Fibroblast of lung (primary cell): ENCODE results near the gene CFAP77. TPM values are rescaled to one million over a fixed set of nuclear protein-coding genes. Genes with fewer than 3 reads are reported as not detected.

Source experiments
- DNase-seq, 2 donors: peaks; one replicate each; pipeline versions ENCODE4 v3.0.0 to v3.0.0-alpha.2; 2010; ENCODE audit warnings: low read depth in 2 of 2
- H2AFZ ChIP-seq: 2 replicates; pipeline ENCODE4 v1.5.1; 2012; ENCODE audit warnings: low read length, control low read depth, inconsistent platforms
- H3K27ac ChIP-seq: 2 replicates; pipeline ENCODE4 v1.5.1; 2011; ENCODE audit warnings: low read length, control low read depth; ENCODE audit not compliant: insufficient read depth
- H3K27me3 ChIP-seq: 2 replicates; pipeline ENCODE4 v1.5.1; 2011; ENCODE audit warnings: mild to moderate bottlenecking, low read length; ENCODE audit not compliant: control insufficient read depth, insufficient read depth
- H3K36me3 ChIP-seq: 2 replicates; pipeline ENCODE4 v1.5.1; 2011; ENCODE audit warnings: low read length; ENCODE audit not compliant: control insufficient read depth, insufficient read depth
- H3K4me1 ChIP-seq: 2 replicates; pipeline ENCODE4 v1.5.1; 2011; ENCODE audit warnings: low read length; ENCODE audit not compliant: control insufficient read depth, insufficient read depth; ENCODE audit errors: extremely low read depth
- H3K4me2 ChIP-seq: 2 replicates; pipeline ENCODE4 v1.5.1; 2011; ENCODE audit warnings: low read length, control low read depth; ENCODE audit not compliant: insufficient read depth; ENCODE audit errors: extremely low read depth
- H3K4me3 ChIP-seq, 4 experiments: fragments of 200-600 bp in 1 of 4; sonication (generic) in 1 of 4; replicated peaks in 1 of 4; 2 replicates each; pipeline ENCODE4 v1.5.1; 2011 to 2016; ENCODE audit warnings: low read length in 4 of 4, low read depth in 3 of 4, mild to moderate bottlenecking in 3 of 4, control low read depth in 2 of 4, inconsistent platforms in 1 of 4, mixed read lengths in 1 of 4; ENCODE audit not compliant: insufficient read depth in 1 of 4; ENCODE audit errors: control extremely low read depth in 1 of 4
- H3K79me2 ChIP-seq: 2 replicates; pipeline ENCODE4 v1.5.1; 2012; ENCODE audit warnings: mild to moderate bottlenecking, low read length, inconsistent platforms; ENCODE audit not compliant: control insufficient read depth, insufficient read depth
- H3K9ac ChIP-seq: 2 replicates; pipeline ENCODE4 v1.5.1; 2011; ENCODE audit warnings: mild to moderate bottlenecking, low read length, control low read depth; ENCODE audit not compliant: insufficient read depth
- H3K9me3 ChIP-seq: 2 replicates; pipeline ENCODE4 v1.5.1; 2012; ENCODE audit warnings: low read depth, low read length; ENCODE audit not compliant: control insufficient read depth, insufficient read depth
- H4K20me1 ChIP-seq: 2 replicates; pipeline ENCODE4 v1.5.1; 2011; ENCODE audit warnings: low read length; ENCODE audit not compliant: control insufficient read depth, insufficient read depth; ENCODE audit errors: extremely low read depth
- CTCF ChIP-seq, 2 donors: IDR thresholded peaks in 1 of 2; conservative IDR thresholded peaks in 1 of 2; 1 replicate in 1 of 2; 2 replicates in 1 of 2; pipeline ENCODE4 v1.5.1; 2011 to 2012; ENCODE audit warnings: low read length in 2 of 2, control low read depth in 1 of 2, inconsistent platforms in 1 of 2, low read depth in 1 of 2, mild to moderate bottlenecking in 1 of 2
- EZH2 ChIP-seq: IDR thresholded peaks from 2 replicates; pipeline ENCODE4 v1.5.1; 2012; ENCODE audit warnings: low read length, control low read depth, mild to moderate bottlenecking; ENCODE audit errors: missing control alignments
- polyA plus RNA-seq, 2 donors: library from polyadenylated mRNA; depleted of rRNA in 1 of 2; stranded (reverse) in 1 of 2; unstranded in 1 of 2; fragments of >200 nt; gene quantifications; 2 replicates each; pipeline ENCODE4 v1.2.1, GENCODE V29; 2011 to 2012; ENCODE audit warnings: missing spikeins in 1 of 2
- total RNA-seq: library from RNA; depleted of rRNA; stranded (reverse); fragments of >200 nt; gene quantifications from 2 replicates; pipeline ENCODE4 v1.2.1, GENCODE V29; 2014

Gene CFAP77
- total and polyA plus RNA-seq, 2 donors (not counting 1 experiment from before 2014, with no cell fraction given): not detected

- no peak overlapping the region for H3K9ac ChIP-seq
- no peaks in the 10 kb centered on the region for H3K9me3 ChIP-seq
- TF ChIP-seq CTCF (conservative IDR thresholded peaks at IDR 0.05 in 1 of 2, IDR thresholded peaks at IDR 0.05 in 1 of 2; ENCODE audit: low read depth in 1 of 2, low read length in 2 of 2) (no peak), EZH2 (no peak)
- no peak overlapping the region for H2AFZ ChIP-seq
- H3K36me3 ChIP-seq: no peaks in the 10 kb centered on the region
- peaks cover 32% of the 10 kb centered on the region for H3K27me3 ChIP-seq
- no peak overlapping the region for H3K4me2 ChIP-seq
- no peak overlapping the region for H3K4me3 ChIP-seq
- no peak overlapping the region for H3K27ac ChIP-seq
- DNase-seq: no peak
- no peaks in the 10 kb centered on the region for H3K4me1 ChIP-seq
- no peaks in the 10 kb centered on the region for H4K20me1 ChIP-seq
- no peaks in the 10 kb centered on the region for H3K79me2 ChIP-seq
These were observed 165.8 kb downstream of the CFAP77 start for GRCh38 chr9:132575811-132576210.

- Histone ChIP-seq H3K4me2 (no peak overlapping the region), H3K9ac (no peak overlapping the region), H2AFZ (no peak overlapping the region), H3K36me3 (no peaks in the 10 kb centered on the region), H3K27me3 (peaks cover 42% of the 10 kb centered on the region), H4K20me1 (no peaks in the 10 kb centered on the region), H3K27ac (no peak overlapping the region), H3K4me1 (peaks cover 2% of the 10 kb centered on the region), H3K4me3 (no peak overlapping the region), H3K9me3 (no peaks in the 10 kb centered on the region), H3K79me2 (no peaks in the 10 kb centered on the region)
- TF ChIP-seq CTCF (conservative IDR thresholded peaks at IDR 0.05 in 1 of 2, IDR thresholded peaks at IDR 0.05 in 1 of 2; ENCODE audit: low read depth in 1 of 2, low read length in 2 of 2) (no peak), EZH2 (no peak)
- no peak for DNase-seq
These were observed 167.1 kb downstream of the CFAP77 start for GRCh38 chr9:132577119-132577518.

DNA sequence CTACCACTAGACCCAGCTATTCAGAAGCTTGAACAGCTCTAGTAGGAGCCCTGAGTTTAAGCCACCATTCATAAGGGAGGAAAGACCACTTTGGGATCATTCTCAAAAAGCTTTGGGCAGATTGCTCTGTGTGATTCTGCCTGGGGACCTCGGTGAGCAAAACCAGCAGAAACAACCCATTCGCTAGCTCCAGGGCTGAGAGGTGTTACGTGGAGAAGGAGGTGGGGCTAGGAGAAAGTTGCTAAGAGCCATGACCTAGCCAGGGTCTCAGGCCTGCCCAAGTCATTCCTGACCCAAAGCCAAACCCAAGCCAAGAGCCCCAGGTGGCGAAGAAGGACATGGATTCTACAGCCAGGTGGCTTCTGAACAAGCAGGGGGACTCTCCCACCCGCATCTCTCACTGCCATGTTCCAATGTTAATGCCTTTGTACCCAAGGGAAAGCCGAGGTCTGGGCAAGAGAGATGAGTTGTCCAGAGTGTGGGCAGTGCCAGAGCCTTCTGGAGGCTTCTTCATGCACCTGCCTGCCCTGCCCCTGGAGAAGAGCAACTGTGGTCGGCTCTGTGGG, 168.4 kb downstream of the CFAP77 start:
- no peak overlapping the region for H3K4me2 ChIP-seq
- peaks cover 2% of the 10 kb centered on the region for H3K4me1 ChIP-seq
- no peak overlapping the region for H3K9ac ChIP-seq
- no peaks in the 10 kb centered on the region for H4K20me1 ChIP-seq
- no peak overlapping the region for H3K27ac ChIP-seq
- no peaks in the 10 kb centered on the region for H3K36me3 ChIP-seq
- no peak overlapping the region for H3K4me3 ChIP-seq
- DNase-seq: no peak
- H2AFZ ChIP-seq: no peak overlapping the region
- peak; percentile 4 for TF ChIP-seq EZH2
- no peak for TF ChIP-seq CTCF (conservative IDR thresholded peaks at IDR 0.05 in 1 of 2, IDR thresholded peaks at IDR 0.05 in 1 of 2; ENCODE audit: low read depth in 1 of 2, low read length in 2 of 2)
- no peaks in the 10 kb centered on the region for H3K9me3 ChIP-seq
- H3K27me3 ChIP-seq: peaks cover 50% of the 10 kb centered on the region
- H3K79me2 ChIP-seq: no peaks in the 10 kb centered on the region
